ENCODE measurements around the gene PLCL1.

The PLCL1 gene

GRCh38 chr2:197927994-197928393 is 123.6 kb downstream of the PLCL1 start:
- DNase-seq (ENCODE audit: low read depth), result no peak

- DNase-seq (ENCODE audit: low read depth), result no peak
Measured at GRCh38 chr2:197929008-197929885, 124.9 kb downstream of the PLCL1 start.

GRCh38 chr2:197929886-197930227 is 125.5 kb downstream of the PLCL1 start:
- no peak for DNase-seq (ENCODE audit: low read depth)

GRCh38 chr2:197930570-197931278 is 126.3 kb downstream of the PLCL1 start:
- DNase-seq (ENCODE audit: low read depth), result no peak

- DNase-seq (ENCODE audit: low read depth), result peak; percentile 74
Measured at GRCh38 chr2:197931661-197932312, 127.4 kb downstream of the PLCL1 start.

GRCh38 chr2:197932374-197932773 is 128.0 kb downstream of the PLCL1 start:
- no peak for DNase-seq (ENCODE audit: low read depth)

- no peak for DNase-seq (ENCODE audit: low read depth)
Measured at GRCh38 chr2:197934261-197934933, 130.0 kb downstream of the PLCL1 start.

- no peak for DNase-seq (ENCODE audit: low read depth)
Measured at GRCh38 chr2:197934934-197935289, 130.5 kb downstream of the PLCL1 start.

GRCh38 chr2:197937814-197938213 is 133.4 kb downstream of the PLCL1 start:
- DNase-seq (ENCODE audit: low read depth), result no peak

- DNase-seq (ENCODE audit: low read depth), result no peak
Measured at GRCh38 chr2:197938555-197938954, 134.2 kb downstream of the PLCL1 start.

GRCh38 chr2:197939787-197940186 is 135.4 kb downstream of the PLCL1 start:
- DNase-seq (ENCODE audit: low read depth), result no peak

- DNase-seq (ENCODE audit: low read depth), result no peak
Measured at GRCh38 chr2:197940382-197940781, 136.0 kb downstream of the PLCL1 start.

- no peak for DNase-seq (ENCODE audit: low read depth)
Measured at GRCh38 chr2:197941715-197942114, 137.3 kb downstream of the PLCL1 start.

GRCh38 chr2:197943731-197944130 is 139.3 kb downstream of the PLCL1 start:
- no peak for DNase-seq (ENCODE audit: low read depth)

- DNase-seq (ENCODE audit: low read depth), result no peak
Measured at GRCh38 chr2:197944416-197945096, 140.2 kb downstream of the PLCL1 start.

- DNase-seq (ENCODE audit: low read depth), result no peak
Measured at GRCh38 chr2:197946562-197946961, 142.2 kb downstream of the PLCL1 start.

- no peak for DNase-seq (ENCODE audit: low read depth)
Measured at GRCh38 chr2:197947219-197947757, 142.9 kb downstream of the PLCL1 start.

- DNase-seq (ENCODE audit: low read depth), result no peak
Measured at GRCh38 chr2:197949224-197949623, 144.8 kb downstream of the PLCL1 start.

GRCh38 chr2:197950006-197950405 is 145.6 kb downstream of the PLCL1 start:
- no peak for DNase-seq (ENCODE audit: low read depth)

- no peak for DNase-seq (ENCODE audit: low read depth)
Measured at GRCh38 chr2:197950724-197951123, 146.3 kb downstream of the PLCL1 start.

- no peak for DNase-seq (ENCODE audit: low read depth)
Measured at GRCh38 chr2:197952540-197953202, 148.3 kb downstream of the PLCL1 start.

All from HS-5 (cell line).